AG08396 (cell line): Measurements from ENCODE around the gene PI4K2A.
"Not testable (repeated sequence)": the region's sequence is repeated elsewhere in the genome, so short reads cannot be mapped to it uniquely, and the experiment has no call there.

Source experiments
- DNase-seq: peaks from one replicate; pipeline ENCODE4 v3.0.0; 2012; ENCODE audit warnings: low spot score, mixed read lengths

PI4K2A gene

GRCh38 chr10:97673736-97674525, 33.5 kb downstream of the PI4K2A start:
- DNase-seq, result peak; percentile 56

DNA sequence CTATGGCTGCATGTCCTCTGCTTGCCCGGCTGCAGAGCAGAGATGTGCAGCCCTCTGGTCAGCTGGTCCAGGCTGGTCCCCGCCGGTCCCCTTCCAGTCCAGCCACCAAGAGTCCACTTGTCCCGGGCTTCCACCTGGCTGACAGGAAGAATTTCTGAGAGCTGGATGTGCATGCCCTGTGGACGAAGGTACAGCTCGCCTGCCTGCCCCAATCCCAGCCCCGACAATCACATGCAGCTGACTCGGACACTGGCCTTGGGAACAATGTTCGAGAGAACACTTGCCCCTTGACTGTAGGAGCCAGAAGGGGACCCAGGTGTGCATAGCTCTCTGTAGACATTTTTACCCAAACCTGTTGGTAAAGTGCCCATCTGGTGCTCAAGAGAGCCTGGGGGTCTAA, 34.8 kb downstream of the PI4K2A start:
- DNase-seq, result no peak

- DNase-seq, result peak; percentile 71
Observed at GRCh38 chr10:97676770-97677581, 36.5 kb downstream of the PI4K2A start.

GRCh38 chr10:97679594-97679993, 39.1 kb downstream of the PI4K2A start:
- DNase-seq, result no peak

GRCh38 chr10:97682042-97682441, 41.6 kb downstream of the PI4K2A start:
- no peak for DNase-seq

DNA sequence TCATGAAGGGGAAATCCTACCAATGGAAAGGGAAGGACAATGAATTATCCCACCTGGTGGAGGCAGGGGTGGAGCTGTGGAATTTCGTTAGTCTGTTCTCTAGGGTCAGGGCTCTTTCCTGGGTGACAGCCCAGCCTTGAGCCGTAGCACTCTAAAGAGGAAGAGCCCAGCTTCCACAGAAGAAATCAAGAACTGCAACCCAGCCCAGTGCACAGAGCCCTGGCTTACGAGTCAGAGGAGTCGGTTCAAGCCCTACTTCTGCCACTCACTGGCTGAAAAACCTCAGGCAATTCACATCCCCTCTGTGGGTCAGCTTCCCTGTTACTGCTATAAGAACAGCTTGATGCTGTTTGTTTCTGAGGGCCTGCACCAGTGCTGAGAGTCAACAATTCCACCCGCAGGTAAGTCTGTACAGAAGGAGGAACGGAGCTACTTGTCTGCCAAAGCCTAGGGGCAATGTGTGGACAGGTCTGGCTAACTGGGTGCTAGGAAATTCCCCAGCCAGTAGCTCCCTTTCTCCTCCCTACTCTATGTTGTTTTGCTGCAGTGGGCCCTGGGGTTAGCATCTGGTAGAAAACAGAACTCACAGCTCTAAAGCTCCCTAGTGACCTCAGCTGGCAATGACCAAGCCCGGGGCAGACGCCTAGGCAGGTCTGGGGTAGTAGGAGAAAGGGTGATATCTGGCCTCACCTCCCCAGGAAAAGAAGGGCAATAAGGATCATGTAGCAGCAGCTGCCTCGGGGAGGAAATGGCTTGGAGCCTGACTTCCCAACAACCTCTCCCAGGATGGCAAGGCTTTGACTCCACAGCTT, 43.3 kb downstream of the PI4K2A start:
- DNase-seq, result peak; percentile 44

DNA sequence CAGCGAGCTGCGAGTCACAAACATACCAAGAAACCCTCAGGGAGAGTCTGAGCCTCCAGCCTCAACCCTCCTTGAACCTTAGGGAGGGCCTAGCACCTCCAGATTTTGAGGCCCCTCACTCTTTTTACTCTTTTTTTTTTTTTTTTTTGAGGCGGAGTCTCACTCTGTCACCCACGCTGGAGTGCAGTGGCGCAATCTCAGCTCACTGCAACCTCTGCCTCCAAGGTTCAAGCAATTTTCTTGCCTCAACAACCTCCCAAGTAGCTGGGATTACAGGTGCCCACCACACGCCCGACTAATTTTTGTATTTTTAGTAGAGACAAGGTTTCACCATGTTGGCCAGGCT, 43.9 kb downstream of the PI4K2A start:
- not testable (repeated sequence) for DNase-seq

- no peak for DNase-seq
Observed at GRCh38 chr10:97684866-97685394, 44.5 kb downstream of the PI4K2A start.

- no peak for DNase-seq
Observed at GRCh38 chr10:97685395-97685958, 45.0 kb downstream of the PI4K2A start.

- no peak for DNase-seq
Observed at GRCh38 chr10:97686301-97686961, 46.0 kb downstream of the PI4K2A start.

DNA sequence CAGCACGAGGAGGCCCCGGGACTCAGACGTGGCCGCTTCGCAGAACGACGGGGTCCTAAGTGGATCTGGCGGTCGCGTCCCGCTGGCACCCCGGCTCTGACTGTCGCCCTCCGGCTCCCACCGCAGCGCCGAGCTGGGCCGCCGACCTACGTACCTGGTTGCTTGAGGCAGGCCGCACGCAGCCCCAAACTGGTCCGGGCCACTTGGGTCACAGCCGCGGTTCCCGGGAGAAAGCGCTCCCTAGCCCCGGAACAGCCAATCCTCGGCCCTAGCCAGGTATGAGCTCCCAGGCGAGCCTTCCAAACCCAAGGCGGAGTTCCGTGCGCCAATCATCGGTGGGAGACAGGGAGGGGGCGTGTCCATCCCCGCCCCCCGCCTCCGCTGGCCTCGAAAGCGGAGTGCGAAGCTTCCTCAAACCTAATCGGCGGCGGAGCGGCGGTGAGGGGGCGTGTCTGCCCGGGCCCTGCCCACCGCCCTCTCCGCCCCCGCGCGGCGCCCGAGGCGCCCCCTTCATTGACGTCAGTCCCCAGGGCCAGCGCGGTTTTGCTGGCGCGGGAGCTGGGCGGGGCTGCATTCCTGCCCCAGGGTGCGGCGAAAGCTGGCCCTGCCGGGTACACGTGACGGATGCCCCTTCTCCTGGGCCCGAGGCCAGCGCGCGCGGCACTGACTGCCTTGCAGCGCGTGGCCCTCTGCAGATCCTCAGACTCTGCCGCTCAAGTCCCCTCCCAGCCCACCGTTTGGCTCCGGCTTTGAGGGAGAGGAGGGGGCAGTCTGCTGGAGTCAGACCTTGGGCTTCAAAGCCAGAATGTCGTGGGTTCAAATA, 46.7 kb downstream of the PI4K2A start, which contains the start of gene AVPI1:
AVPI1 (minus strand) TSS at position 280 of the 823 bp plus-strand sequence. CDS start 7,336 bp downstream, outside the sequence.
- DNase-seq, result peak; percentile 96

DNA sequence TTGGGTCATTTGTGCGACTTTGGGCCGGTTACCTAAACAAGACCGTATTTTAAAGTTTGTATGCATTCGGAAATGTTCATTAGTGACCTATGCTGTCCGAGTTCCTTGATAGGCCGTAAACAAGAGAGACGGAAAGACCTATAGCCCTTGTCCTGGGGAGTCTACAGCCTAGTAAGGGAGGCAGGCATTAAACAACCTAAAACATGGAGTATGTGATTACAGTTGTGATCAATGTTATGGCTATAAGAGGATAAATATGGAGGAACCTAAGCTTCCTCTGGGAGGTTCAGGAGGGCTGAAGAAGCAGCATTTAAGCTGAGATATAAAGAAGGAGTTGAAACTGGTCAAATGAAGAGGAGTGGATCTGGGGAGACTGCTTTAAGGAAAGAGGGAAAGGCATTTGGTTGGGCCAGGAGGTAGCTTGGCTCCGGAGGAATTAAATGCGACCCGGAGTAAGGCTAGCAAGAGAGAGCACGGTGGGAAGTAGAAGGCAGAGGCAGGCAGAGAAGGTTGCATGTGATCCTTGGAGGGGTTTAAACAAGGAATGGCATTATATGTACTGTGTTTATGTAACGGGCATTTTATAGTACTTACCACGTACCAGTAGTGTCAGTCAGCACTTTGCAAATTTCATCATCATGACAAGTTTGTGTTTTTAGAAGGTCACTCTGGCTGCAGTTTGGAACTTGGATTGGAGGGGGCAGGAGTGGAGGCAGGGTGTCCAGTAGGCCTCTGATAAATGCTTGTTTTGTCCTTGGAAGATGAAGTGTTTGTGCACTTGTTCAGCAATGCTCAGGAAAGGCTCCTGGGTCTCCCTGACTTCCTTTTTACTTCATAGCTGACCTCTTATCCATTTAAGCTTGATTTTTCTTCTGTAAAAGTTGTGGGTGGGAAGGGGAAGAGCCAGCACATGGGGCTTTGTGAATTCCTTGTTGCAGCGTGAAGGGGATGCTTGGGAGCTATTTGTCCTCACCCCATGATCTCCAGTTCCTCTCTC, 47.6 kb downstream of the PI4K2A start:
- DNase-seq, result peak; percentile 54

- peak; percentile 78 for DNase-seq
Observed at GRCh38 chr10:97689559-97690020, 49.1 kb downstream of the PI4K2A start.

- DNase-seq, result no peak
Observed at GRCh38 chr10:97690133-97690532, 49.7 kb downstream of the PI4K2A start.

DNA sequence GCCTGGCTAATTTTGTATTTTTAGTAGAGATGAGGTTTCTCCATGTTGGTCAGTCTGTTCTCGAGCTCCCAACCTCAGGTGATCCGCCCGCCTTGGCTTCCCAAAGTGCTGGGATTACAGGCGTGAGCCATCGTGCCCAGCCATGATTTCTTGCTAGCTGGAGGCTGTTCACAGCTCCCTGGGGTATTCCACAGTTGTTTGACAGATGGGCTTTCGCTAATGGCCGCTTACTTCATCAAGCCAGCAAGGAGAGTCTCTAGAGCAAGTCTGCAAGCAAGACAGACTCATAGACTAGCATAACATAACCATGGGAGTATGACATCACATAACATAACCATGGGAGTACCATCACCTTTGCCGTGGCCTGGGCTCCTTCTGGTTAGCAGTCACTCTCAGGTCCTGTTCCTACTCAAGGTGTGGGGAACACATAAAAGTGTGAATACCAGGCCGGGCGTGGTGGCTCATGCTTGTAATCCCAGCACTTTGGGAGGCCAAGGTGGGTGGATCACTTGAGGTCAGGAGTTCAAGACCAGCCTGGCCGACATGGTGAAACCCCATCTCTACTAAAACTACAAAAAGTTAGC, 57.7 kb downstream of the PI4K2A start:
- not testable (repeated sequence) for DNase-seq

DNA sequence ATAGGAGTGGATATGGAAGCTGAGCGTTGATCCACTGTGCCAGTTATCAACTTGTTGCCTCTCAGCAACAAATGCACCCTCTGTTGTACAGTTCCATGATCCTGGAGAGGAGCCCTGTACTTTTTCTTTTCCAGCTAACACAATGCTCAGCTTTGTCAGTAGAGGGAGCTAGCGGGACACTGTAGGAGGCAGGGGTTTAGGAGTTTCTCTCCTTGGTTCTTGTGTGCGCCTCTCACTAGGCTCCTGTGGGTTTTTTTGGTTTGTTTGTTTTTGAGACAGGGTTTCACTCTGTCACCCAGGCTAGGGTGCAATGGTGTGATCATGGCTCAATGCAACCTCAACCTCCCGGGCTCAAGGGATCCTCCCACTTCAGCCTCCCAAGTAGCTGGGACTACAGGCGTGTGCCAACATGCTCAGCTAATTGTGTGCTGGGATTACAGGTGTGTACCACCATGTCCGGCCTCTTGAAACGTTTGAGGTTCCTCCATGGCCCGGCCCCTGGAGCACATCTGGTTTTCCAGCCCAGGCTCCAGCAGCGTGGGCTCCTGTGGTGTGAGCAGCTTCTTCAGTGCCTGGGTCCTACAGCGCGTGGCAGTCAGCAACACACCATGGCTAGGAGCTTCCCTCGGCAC, 61.1 kb downstream of the PI4K2A start:
- DNase-seq, result peak; percentile 76

DNA sequence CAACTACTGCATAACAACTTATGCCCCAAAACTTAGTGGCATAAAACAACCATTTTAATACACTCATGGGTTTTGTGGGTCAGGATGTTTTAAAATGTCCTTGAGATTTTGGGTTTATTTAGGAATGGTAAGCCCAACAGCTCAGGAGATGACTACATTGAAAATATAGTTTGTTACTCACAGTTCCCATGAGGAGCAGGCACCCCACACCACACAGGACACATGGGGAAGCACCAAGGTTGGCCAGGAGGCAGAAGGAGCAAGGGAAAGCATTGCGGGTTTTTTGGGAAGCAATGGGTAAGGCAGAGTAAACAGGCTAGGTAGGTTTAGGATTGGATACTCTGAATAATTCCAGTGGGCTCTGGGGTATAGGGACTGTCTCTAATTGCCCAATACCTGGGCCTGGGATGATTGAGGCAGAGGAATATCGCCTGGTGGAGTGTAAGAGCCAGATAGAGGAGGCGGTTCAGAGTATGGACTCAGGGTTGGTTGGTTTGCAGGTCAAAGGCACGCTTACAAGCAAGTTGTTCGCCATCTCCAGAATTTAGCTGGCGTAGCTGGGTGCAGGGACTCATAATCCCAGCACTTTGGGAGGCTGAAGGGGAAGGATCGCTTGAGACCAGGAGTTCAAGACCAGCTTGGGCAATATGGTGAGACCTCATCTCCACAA, 63.1 kb downstream of the PI4K2A start:
- no peak for DNase-seq
